Common myeloid progenitor, CD34-positive (primary cell): Measurements from ENCODE around the gene GNAI2.
"Not testable (repeated sequence)": the region's sequence is repeated elsewhere in the genome, so short reads cannot be mapped to it uniquely, and the experiment has no call there.

Source experiments
- CTCF ChIA-PET: fragments of 350-600 bp; sonication (Branson Sonifier 250); formaldehyde crosslinking; loops from one replicate; lab custom pipeline; 2021; ENCODE audit warnings: antibody characterized with exemption; lab: Charles Lee
- POLR2A ChIA-PET: fragments of 350-600 bp; sonication (Branson Sonifier 250); formaldehyde crosslinking; loops from one replicate; lab custom pipeline; 2021; ENCODE audit warnings: antibody characterized with exemption; lab: Charles Lee
- DNase-seq, 3 donors: peaks; one replicate each; pipeline versions ENCODE4 v3.0.0 to v3.0.0-alpha.2; 2013
- H3K27ac ChIP-seq, 2 experiments: 1 replicate in 1 of 2; 2 replicates in 1 of 2; pipeline ENCODE4 v1.7.0; 2013; ENCODE audit warnings: inconsistent platforms in 2 of 2, low read length in 2 of 2, mild to moderate bottlenecking in 2 of 2, low read depth in 1 of 2, moderate library complexity in 1 of 2; ENCODE audit not compliant: severe bottlenecking in 2 of 2, insufficient read depth in 1 of 2, poor library complexity in 1 of 2
- H3K27me3 ChIP-seq, 5 experiments: replicated peaks in 2 of 5; 1 replicate in 3 of 5; 2 replicates in 2 of 5; pipeline versions ENCODE4 v1.6.1 to v1.7.0; 2013; ENCODE audit warnings: low read length in 4 of 5, mild to moderate bottlenecking in 2 of 5, moderate library complexity in 2 of 5, inconsistent platforms in 1 of 5; ENCODE audit not compliant: insufficient read depth in 5 of 5, control insufficient read depth in 4 of 5
- H3K36me3 ChIP-seq, 4 experiments: 1 replicate in 2 of 4; 2 replicates in 2 of 4; pipeline versions ENCODE4 v1.6.1 to v1.7.0; 2013; ENCODE audit warnings: low read length in 3 of 4, control low read depth in 1 of 4, mild to moderate bottlenecking in 1 of 4; ENCODE audit not compliant: control insufficient read depth in 4 of 4, insufficient read depth in 4 of 4
- H3K4me1 ChIP-seq, 4 experiments: 1 replicate in 3 of 4; 2 replicates in 1 of 4; pipeline versions ENCODE4 v1.6.1 to v1.7.1; 2013; ENCODE audit warnings: low read length in 3 of 4, mild to moderate bottlenecking in 3 of 4, control low read depth in 1 of 4, inconsistent platforms in 1 of 4, moderate library complexity in 1 of 4; ENCODE audit not compliant: control insufficient read depth in 4 of 4, insufficient read depth in 4 of 4; ENCODE audit errors: control extremely low read depth in 1 of 4
- H3K4me3 ChIP-seq, 7 experiments: 1 replicate in 4 of 7; 2 replicates in 3 of 7; pipeline versions ENCODE4 v1.5.1 to v1.7.0; 2013; ENCODE audit warnings: mild to moderate bottlenecking in 7 of 7, low read length in 6 of 7, moderate library complexity in 6 of 7, inconsistent platforms in 2 of 7, low read depth in 2 of 7, control low read depth in 1 of 7; ENCODE audit not compliant: insufficient read depth in 4 of 7, control insufficient read depth in 1 of 7; ENCODE audit errors: extremely low read depth in 1 of 7
- H3K9me3 ChIP-seq, 5 experiments: 1 replicate in 4 of 5; 2 replicates in 1 of 5; pipeline versions ENCODE4 v1.6.1 to v1.7.1; 2013; ENCODE audit warnings: low read length in 4 of 5, mild to moderate bottlenecking in 2 of 5, inconsistent platforms in 1 of 5, low read depth in 1 of 5, moderate library complexity in 1 of 5; ENCODE audit not compliant: control insufficient read depth in 4 of 5, insufficient read depth in 2 of 5; ENCODE audit errors: control extremely low read depth in 1 of 5
- WGBS: methylation state at CpG from one replicate; pipeline ENCODE4 v1.1.5; 2013; ENCODE audit not compliant: insufficient coverage; 5-methylcytosine and 5-hydroxymethylcytosine counted together

GNAI2 gene

DNA sequence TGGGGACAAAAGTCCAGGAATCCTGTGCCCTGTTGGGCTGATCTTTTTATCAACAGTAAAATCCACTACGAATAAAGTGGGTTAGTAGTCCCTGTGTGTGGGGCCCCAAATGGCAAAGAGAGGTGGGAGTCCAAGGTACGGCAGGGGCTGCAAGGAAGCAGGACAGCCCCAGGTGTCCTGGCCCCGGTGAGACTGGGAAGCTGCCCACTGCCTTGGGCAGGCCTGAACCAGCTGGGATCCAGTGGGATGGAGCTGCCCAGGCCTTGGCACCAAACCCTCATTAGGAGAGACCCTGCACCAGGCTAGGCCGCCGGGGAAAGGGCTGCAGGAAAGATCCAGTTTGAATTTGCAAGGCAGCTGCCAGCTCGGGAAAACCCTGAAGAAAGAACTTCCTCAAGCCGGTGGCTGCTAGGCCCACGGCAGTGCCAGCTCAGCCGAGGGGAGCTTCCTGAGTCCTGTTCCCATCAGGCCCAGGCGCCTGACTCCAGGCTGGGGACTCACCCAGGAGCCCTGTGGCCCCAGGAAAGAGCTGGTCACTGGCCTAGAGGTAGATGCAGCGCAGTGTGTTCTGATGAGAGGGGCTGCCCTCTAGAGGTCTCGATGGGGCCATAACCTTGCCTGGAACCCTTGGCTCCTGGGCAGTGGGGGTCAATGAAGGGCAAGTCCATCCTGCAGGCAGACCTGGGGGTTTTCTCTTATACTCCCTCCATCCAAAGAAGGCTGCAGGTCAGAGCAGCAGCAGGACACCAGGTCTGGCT lies 14.4 kb upstream of the GNAI2 start:
- H3K4me1 ChIP-seq, result peaks cover 0 to 20% (median 15%) of the 10 kb centered on the region in 4 experiments
- H3K27me3 ChIP-seq, result peaks cover 0 to 4% (median 0%) of the 10 kb centered on the region in 5 experiments
- WGBS, result 37% methylated on average over 11 of the region's 12 CpGs
- no peak for DNase-seq
- H3K36me3 ChIP-seq, result no peaks in the 10 kb centered on the region
- ChIA-PET POLR2A (interaction anchor here (0.6 to 1.0 kb wide), 3 partner anchors 14 to 69 kb away, joined by 3 to 4 read pairs (median 4); no protein-coding TSS in a partner anchor), CTCF (interaction anchor here (0.9 to 72.5 kb wide), 6 partner anchors 10 to 96 kb away, joined by 3 to 1875 read pairs (median 90); partner anchors contain the start of genes GNAI2, GNAT1, LSMEM2 and SEMA3B)
- no peaks in the 10 kb centered on the region for H3K9me3 ChIP-seq
- H3K27ac ChIP-seq, result no peak overlapping the region
- no peak overlapping the region for H3K4me3 ChIP-seq

GRCh38 chr3:50222169-50222528 lies 13.9 kb upstream of the GNAI2 start:
- ChIA-PET CTCF (interaction anchor here (0.9 to 72.5 kb wide), 4 partner anchors 10 to 66 kb away, joined by 3 to 1875 read pairs (median 1026); partner anchors contain the start of genes GNAI2, GNAT1, LSMEM2 and SEMA3B), POLR2A (interaction anchor here (1.0 kb wide), 1 partner anchor 13 kb away, joined by 4 read pairs; no protein-coding TSS in a partner anchor)
- Histone ChIP-seq H3K4me3 (no peak overlapping the region), H3K27me3 (peaks cover 0 to 4% (median 0%) of the 10 kb centered on the region in 5 experiments), H3K36me3 (no peaks in the 10 kb centered on the region), H3K4me1 (peaks cover 0 to 26% (median 20%) of the 10 kb centered on the region in 4 experiments), H3K27ac (no peak overlapping the region), H3K9me3 (no peaks in the 10 kb centered on the region)
- no peak for DNase-seq
- no CpG with 5 or more reads among the region's 1 CpG for WGBS

- H3K4me3 ChIP-seq, result no peak overlapping the region
- ChIA-PET POLR2A (interaction anchor here (1.1 kb wide), 1 partner anchor 11 kb away, joined by 3 read pairs; no protein-coding TSS in a partner anchor), CTCF (interaction anchor here (0.7 to 72.5 kb wide), 10 partner anchors 7 to 102 kb away, joined by 3 to 1875 read pairs (median 4); partner anchors contain the start of genes GNAI2, GNAT1, LSMEM2 and SEMA3B)
- no peak overlapping the region for H3K27ac ChIP-seq
- no peaks in the 10 kb centered on the region for H3K36me3 ChIP-seq
- H3K9me3 ChIP-seq, result no peaks in the 10 kb centered on the region
- peaks cover 0 to 48% (median 36%) of the 10 kb centered on the region in 4 experiments for H3K4me1 ChIP-seq
- peaks cover 0 to 4% (median 0%) of the 10 kb centered on the region in 5 experiments for H3K27me3 ChIP-seq
- WGBS, result 92% methylated on average over 5 of the region's 5 CpGs
- DNase-seq, result no peak
Observed at GRCh38 chr3:50224639-50225038, 11.4 kb upstream of the GNAI2 start.

GRCh38 chr3:50226888-50227389 lies 9.1 kb upstream of the GNAI2 start:
- Histone ChIP-seq H3K36me3 (no peaks in the 10 kb centered on the region), H3K27me3 (peaks cover 0 to 4% (median 0%) of the 10 kb centered on the region in 5 experiments), H3K27ac (no peak overlapping the region), H3K4me1 (peaks cover 0 to 46% (median 34%) of the 10 kb centered on the region in 4 experiments), H3K4me3 (peak overlapping the region; percentile 37 to 88 (median 76)), H3K9me3 (no peaks in the 10 kb centered on the region)
- POLR2A ChIA-PET, result interaction anchor here (0.6 to 1.8 kb wide), 6 partner anchors 9 to 32 kb away, joined by 3 to 7 read pairs (median 4); no protein-coding TSS in a partner anchor
- 0% methylated on average over 24 of the region's 40 CpGs for WGBS
- CTCF ChIA-PET, result interaction anchor here (3.5 to 72.5 kb wide), 4 partner anchors 5 to 104 kb away, joined by 12 to 1875 read pairs (median 1056); partner anchors contain the start of genes GNAI2, GNAT1, LSMEM2 and SEMA3B
- DNase-seq, result peak in 2 of 3 donors; percentile 65 to 67

GRCh38 chr3:50227390-50228183 lies 8.4 kb upstream of the GNAI2 start:
- CTCF ChIA-PET, result interaction anchor here (1.1 to 72.5 kb wide), 6 partner anchors 4 to 105 kb away, joined by 4 to 1875 read pairs (median 125); partner anchors contain the start of genes GNAI2, GNAT1, LSMEM2 and SEMA3B
- POLR2A ChIA-PET, result interaction anchor here (0.9 to 1.8 kb wide), 5 partner anchors 8 to 33 kb away, joined by 3 to 7 read pairs (median 4); no protein-coding TSS in a partner anchor
- peak; percentile 84 to 88 (median 88) for DNase-seq
- H3K27me3 ChIP-seq, result peaks cover 0 to 4% (median 0%) of the 10 kb centered on the region in 5 experiments
- peak overlapping the region; percentile 43 to 88 (median 81) for H3K4me3 ChIP-seq
- 0% methylated on average over 39 of the region's 51 CpGs for WGBS
- H3K27ac ChIP-seq, result peak overlapping the region; percentile 25 to 71
- no peaks in the 10 kb centered on the region for H3K36me3 ChIP-seq
- H3K4me1 ChIP-seq, result peaks cover 0 to 45% (median 34%) of the 10 kb centered on the region in 4 experiments
- no peaks in the 10 kb centered on the region for H3K9me3 ChIP-seq

DNA sequence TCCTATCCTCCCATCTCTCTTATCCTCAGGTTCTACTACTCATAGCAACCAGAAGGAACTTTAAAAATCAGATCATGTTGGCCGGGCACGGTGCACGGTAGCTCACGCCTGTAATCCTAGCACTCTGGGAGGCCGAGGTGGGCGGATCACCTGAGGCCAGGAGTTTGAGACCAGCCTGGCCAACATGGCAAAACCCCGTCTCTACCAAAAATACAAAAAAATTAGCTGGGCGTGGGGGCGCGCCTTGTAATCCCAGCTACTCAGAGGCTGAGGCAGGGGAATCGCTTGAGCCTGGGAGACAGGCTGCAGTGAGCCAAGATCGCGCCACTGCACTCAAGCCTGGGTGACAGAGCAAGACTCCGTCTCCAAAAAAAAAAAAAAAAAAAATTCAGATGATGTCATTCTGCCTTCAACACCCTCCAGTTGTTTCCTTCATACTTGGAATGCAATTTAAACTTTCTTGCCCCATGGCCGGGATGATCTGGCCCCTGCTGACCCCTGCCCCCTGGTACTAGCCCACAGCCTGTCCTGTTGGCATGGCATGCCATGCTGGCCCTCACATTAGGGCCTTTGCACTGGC lies 7.7 kb upstream of the GNAI2 start:
- H3K4me1 ChIP-seq, result peaks cover 0 to 45% (median 34%) of the 10 kb centered on the region in 4 experiments
- POLR2A ChIA-PET, result interaction anchor here (0.9 to 1.6 kb wide), 3 partner anchors 15 to 32 kb away, joined by 3 to 6 read pairs (median 4); no protein-coding TSS in a partner anchor
- H3K27ac ChIP-seq, result peak overlapping the region in 1 of 2 experiments; percentile 71
- H3K27me3 ChIP-seq, H3K36me3 ChIP-seq, H3K9me3 ChIP-seq, DNase-seq: not testable (repeated sequence)
- H3K4me3 ChIP-seq, result peak overlapping the region in 6 of 7 experiments; percentile 75 to 88 (median 84)
- WGBS, result 62% methylated on average over 11 of the region's 15 CpGs
- CTCF ChIA-PET, result interaction anchor here (1.0 to 72.5 kb wide), 6 partner anchors 3 to 105 kb away, joined by 3 to 1875 read pairs (median 121); partner anchors contain the start of genes GNAI2, GNAT1, LSMEM2 and SEMA3B
